HG03175 (cell line): ENCODE results near the gene CSAD.

Source experiments
- ATAC-seq: cut with Tn5 transposase; IDR thresholded peaks from one replicate; pipeline ENCODE4 v1.9.1; 2021; ENCODE audit warnings: mild to moderate bottlenecking, moderate library complexity; ENCODE audit not compliant: unreplicated experiment

The CSAD gene

GRCh38 chr12:53200458-53201176 lies 19.9 kb upstream of the CSAD start:
- peak; percentile 62 for ATAC-seq

- peak; percentile 13 for ATAC-seq
Measured at GRCh38 chr12:53200107-53200457, 19.4 kb upstream of the CSAD start.

- no peak for ATAC-seq
Measured at GRCh38 chr12:53199700-53200099, 19.0 kb upstream of the CSAD start.

- no peak for ATAC-seq
Measured at GRCh38 chr12:53198486-53199110, 17.9 kb upstream of the CSAD start.

GRCh38 chr12:53197011-53197640 lies 16.4 kb upstream of the CSAD start:
- no peak for ATAC-seq

GRCh38 chr12:53196486-53196885 lies 15.8 kb upstream of the CSAD start:
- ATAC-seq: no peak

GRCh38 chr12:53195516-53196420 lies 15.0 kb upstream of the CSAD start:
- ATAC-seq: no peak

GRCh38 chr12:53194973-53195372 lies 14.2 kb upstream of the CSAD start:
- no peak for ATAC-seq

- ATAC-seq: no peak
Measured at GRCh38 chr12:53193985-53194716, 13.4 kb upstream of the CSAD start.

GRCh38 chr12:53193040-53193439 lies 12.3 kb upstream of the CSAD start:
- ATAC-seq: no peak

- ATAC-seq: no peak
Measured at GRCh38 chr12:53192531-53193021, 11.9 kb upstream of the CSAD start.

- no peak for ATAC-seq
Measured at GRCh38 chr12:53191885-53192530, 11.3 kb upstream of the CSAD start.

GRCh38 chr12:53191096-53191884 lies 10.6 kb upstream of the CSAD start:
- no peak for ATAC-seq

GRCh38 chr12:53190108-53190729 lies 9.5 kb upstream of the CSAD start:
- peak; percentile 56 for ATAC-seq

- no peak for ATAC-seq
Measured at GRCh38 chr12:53187145-53187899, 6.6 kb upstream of the CSAD start.

- ATAC-seq: no peak
Measured at GRCh38 chr12:53186745-53187144, 6.0 kb upstream of the CSAD start.

GRCh38 chr12:53185582-53186153 lies 4.9 kb upstream of the CSAD start:
- ATAC-seq: no peak

GRCh38 chr12:53184828-53185227 lies 4.1 kb upstream of the CSAD start:
- ATAC-seq: no peak
